Retina (tissue), 1 donor: ENCODE measurements around the gene SOAT1.
"Not testable (repeated sequence)": the region's sequence is repeated elsewhere in the genome, so short reads cannot be mapped to it uniquely, and the experiment has no call there.

ENCODE experiments used
- DNase-seq: peaks from one replicate; pipeline ENCODE4 v3.0.0-alpha.2; 2016

The SOAT1 gene

DNA sequence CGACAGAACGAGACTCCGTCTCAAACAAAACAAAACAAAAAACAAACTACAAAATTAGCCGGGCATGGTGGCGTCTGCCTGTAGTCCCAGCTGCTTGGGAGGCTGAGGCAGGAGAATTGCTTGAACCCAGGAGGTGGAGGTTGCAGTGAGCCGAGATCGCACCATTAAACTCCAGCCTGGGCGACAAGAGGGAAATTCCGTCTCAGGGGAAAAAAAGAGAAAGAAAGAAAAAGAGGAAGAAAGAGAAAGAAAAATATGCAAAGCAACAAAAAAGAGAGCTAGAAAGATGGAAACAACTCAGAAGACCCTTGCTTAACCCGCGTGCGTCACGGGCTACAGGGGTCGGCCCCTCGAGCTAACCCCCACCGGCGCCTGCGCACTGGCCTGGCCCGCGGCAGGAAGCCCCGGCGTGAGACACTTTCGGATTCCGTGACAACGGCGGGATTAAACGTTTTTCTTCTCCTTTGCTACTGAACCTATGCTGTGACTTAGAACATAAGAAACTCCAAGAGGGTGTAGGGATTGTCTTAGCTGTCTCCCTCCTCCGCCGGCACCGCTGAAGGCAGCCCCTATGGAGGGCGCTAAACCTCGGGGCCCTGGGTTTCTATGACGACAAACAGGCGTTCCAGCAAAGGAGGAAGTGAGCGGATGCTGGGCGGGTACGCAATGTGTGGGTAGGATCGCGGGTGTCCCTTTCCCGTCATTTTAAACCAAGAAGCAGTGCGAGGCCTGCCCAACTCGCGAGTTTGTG lies 71.9 kb downstream of the SOAT1 start, which contains the start of gene AXDND1:
Gene AXDND1 (plus strand): TSS at position 630 of the 751 bp plus-strand sequence. CDS start 539 bp downstream, outside the sequence.
- DNase-seq = peak; percentile 94

DNA sequence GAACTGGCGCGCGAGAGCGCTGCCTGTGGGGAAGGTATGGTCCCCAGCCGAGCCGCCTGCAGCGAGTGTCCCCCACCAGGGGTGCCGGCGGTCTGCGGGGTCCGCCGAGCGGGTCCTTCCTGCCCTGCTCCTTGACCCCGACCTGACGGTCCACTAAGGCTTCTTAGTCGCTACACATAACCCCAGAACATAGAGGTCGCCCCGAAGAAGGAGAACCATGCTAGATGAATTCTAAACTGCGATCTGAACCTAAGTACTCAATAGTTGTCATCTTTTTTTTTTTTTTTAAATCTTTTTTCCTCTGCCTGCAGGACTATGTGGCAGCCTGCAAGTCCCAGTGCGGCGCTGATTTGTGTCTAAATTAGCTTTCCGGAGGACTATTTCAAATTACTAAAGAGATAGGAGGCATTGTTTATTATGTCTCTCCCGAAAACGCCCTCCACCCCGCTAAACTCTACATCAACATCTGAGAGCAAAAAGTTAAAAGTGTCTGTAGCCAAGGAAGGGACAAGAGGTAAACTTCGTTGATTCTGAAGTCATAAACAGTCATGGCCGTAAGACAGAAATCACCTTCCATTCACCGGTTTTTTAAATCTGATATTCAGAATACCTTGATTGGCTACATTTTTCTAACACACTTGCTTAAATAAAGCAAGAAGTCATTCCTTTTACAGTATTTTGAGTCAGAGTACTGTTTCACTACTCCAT lies 72.7 kb downstream of the SOAT1 start:
- DNase-seq = no peak

DNA sequence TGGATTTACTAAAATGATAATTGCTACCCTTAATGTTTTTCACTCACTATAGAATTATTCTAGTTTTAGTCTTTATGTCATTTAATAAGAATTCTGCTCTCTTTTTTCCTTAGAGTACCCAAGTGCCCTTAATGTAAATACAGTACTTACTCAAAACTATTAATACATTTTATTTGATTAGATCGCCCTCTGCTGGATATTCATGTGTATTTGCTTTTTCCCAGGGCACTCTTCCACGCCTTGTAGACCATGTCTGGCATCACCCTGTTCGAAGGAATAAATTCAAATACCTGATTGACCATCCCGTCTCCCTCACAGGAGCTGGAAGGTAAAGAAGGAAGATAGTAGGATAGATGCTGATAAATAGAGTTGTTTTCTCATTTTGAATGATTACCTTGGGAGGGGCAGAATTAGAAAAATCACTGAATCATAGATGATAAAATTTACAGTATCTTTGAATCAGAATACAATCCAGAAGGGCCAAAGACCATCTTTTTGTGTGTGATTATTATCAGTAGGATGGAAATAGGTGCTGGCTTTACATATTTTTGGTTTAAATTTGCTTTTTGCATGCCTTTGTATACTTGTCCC lies 76.2 kb downstream of the SOAT1 start:
- DNase-seq = peak; percentile 34

DNA sequence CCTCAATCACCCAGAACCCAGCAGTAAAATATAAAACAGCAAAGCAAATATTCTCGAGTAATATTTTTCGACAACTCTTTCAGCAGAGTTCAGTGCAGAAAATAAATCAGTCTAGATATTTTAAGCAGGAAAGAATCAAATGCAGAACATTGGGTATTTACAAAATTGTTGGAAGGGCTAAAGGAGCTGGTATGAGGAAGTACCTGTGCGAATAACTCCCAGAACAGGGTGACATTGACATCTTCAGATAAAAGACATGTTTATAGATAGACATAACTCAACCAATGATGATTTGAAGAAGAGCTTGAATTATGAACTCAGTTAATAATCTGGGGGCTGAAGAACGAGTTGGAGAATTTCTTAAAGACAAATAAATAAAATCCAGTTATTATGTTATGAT lies 78.6 kb downstream of the SOAT1 start:
- no peak for DNase-seq

DNA sequence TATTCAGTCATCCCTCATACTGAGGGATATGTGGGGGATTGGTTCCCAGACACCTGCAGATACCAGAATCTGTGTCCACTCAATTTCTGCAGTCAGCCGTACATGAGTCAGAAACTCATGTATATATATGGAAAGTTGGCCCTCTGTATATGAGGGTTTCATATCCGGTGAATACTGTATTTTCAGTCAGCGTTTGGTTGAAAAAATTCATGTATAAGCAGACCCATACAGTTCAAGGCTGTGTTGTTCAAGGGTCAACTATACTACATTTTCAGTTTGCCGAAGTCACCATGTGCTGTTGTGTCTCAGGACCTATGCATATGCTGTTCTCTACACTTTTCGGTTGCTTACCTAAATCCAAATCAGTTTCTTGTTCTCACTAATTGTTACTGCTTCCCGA lies 82.6 kb downstream of the SOAT1 start:
- DNase-seq = no peak

DNA sequence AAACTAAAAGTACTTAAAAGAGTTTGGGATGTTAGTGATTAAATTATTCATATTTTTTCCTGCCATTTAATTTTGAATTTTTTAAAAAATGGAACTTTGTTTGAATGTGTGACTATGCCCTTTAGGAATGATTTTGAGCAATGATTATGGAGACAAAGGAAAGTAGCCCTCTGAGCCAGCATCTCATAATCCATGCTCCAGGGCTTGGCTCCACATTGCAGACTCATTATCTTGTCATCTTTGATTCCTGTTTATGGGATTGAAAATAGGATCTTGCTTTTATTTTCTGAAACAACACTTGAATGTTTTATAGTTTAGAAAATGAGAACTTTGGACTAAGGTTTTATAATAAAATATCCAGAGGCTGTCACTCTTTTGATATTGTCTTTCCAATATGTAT lies 86.7 kb downstream of the SOAT1 start:
- no peak for DNase-seq

DNA sequence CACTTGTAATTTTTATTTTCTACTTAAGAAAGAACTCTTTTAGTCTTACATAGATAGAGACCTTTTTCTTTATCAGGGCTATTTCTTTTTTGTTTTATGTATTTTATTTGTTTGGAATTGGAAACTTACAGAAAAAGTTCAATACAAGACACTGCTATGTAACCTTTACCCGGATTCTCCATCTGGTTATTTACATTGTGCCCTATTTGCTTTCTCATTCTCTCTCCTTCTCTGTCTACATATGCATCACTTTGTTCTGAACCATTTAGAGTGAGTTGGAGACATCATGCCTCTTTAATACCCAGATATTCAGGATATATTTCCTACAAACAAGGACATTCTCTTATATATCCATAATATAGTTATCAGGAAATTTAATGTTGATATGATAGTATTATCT lies 90.4 kb downstream of the SOAT1 start:
- DNase-seq = no peak

DNA sequence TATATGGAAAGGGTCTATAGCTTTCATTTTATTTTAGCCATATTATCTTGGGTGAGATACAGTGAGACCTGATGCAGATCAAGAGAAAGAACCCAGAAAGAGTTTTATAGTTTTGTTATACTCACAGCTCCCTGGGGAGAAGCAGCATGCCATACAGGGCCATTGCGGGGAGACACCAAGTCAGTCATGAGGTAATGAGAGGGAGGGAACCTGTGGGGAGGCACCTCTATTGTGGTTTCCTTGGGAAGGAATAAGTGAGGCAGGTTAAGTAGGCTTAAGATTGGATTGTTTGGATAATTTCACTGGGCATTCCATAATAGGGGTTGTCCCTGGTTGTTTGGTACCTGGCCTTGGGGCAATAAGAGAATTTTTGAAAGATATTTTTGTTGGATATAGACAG lies 91.9 kb downstream of the SOAT1 start:
- no peak for DNase-seq

DNA sequence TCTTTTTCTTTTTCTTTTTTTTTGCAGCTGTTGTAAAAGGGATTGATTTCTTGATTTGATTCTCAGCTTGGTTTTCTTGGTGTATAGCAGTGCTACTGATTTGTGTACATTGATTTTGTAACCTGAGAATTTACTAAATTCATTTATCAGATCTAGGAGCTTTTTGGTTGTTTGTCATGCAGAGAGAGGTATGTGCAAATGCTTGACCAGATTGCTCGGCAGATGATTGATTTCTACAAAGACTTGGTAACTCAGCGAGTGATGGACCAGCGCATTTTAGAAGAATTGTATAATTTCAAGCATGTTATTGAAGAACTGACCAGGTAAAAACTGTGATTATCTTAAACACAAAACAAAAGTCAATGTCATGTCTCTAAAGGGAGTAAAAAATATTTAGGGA lies 100.1 kb downstream of the SOAT1 start:
- DNase-seq = no peak

DNA sequence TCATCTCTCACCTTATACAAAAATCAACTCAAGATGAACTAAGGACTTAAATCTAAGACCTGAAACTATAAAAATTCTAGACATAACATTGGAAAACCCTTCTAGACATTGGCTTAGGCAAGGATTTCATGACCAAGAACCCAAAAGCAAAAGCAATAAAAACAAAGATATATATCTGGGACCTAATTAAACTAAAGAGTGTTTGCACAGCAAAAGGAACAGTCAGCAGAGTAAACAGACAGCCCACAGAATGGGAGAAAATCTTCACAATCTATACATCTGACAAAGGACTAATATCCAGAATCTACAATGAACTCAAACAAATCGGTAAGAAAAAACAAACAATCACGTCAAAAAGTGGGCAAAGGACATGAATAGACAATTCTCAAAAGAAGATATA lies 105.8 kb downstream of the SOAT1 start:
- DNase-seq = not testable (repeated sequence)
